Measurements from ENCODE around the gene NSD1.

- TF ChIP-seq CTCF (IDR thresholded peaks at IDR 0.05) (no peak), EP300 (IDR thresholded peaks at IDR 0.05) (no peak), POLR2AphosphoS5 (IDR thresholded peaks at IDR 0.05) (no peak)
Measured at GRCh38 chr5:177329883-177330282, 196.3 kb downstream of the NSD1 start.

Data from sigmoid colon (tissue), 4 donors.